Left hindlimb (tissue), 1 donor: ENCODE measurements around the gene CT45A6.
"Not testable (repeated sequence)": the region's sequence is repeated elsewhere in the genome, so short reads cannot be mapped to it uniquely, and the experiment has no call there.

Experiments used
- DNase-seq: peaks from one replicate; pipeline ENCODE4 v3.0.0-alpha.2; 2018

The CT45A6 gene

GRCh38 chrX:135802687-135803086 lies at the start of gene CT45A6:
Gene CT45A6, minus strand, starts transcription at chrX:135802787. Its CDS starts 3,794 bp downstream, at chrX:135798993.
- not testable (repeated sequence) for DNase-seq

GRCh38 chrX:135837180-135837579 lies 34.6 kb upstream of the CT45A6 start, which contains the start of gene CT45A7:
Gene CT45A7, minus strand, starts transcription at chrX:135837280. Its CDS starts 3,747 bp downstream, at chrX:135833533.
- not testable (repeated sequence) for DNase-seq

GRCh38 chrX:135819912-135820311 lies 17.3 kb upstream of the CT45A6 start, which contains the start of gene CT45A2:
Gene CT45A2, minus strand, starts transcription at chrX:135820012. Its CDS starts 3,747 bp downstream, at chrX:135816265.
- not testable (repeated sequence) for DNase-seq

- DNase-seq: not testable (repeated sequence)
Measured at GRCh38 chrX:135785403-135785802, 17.2 kb downstream of the CT45A6 start, which contains the start of gene CT45A5. Gene CT45A5, minus strand, starts transcription at chrX:135785503. Its CDS starts 3,774 bp downstream, at chrX:135781729.

GRCh38 chrX:135768091-135768490 lies 34.5 kb downstream of the CT45A6 start, which contains the start of gene CT45A3:
Gene CT45A3, minus strand, starts transcription at chrX:135768191. Its CDS starts 3,747 bp downstream, at chrX:135764444.
- DNase-seq: not testable (repeated sequence)

- not testable (repeated sequence) for DNase-seq
Measured at GRCh38 chrX:135744739-135745138, 57.8 kb downstream of the CT45A6 start.
